ENCODE measurements around the gene ACTR1B. TPM values are rescaled to one million over a fixed set of nuclear protein-coding genes. Genes with fewer than 3 reads are reported as not detected.
"Not testable (repeated sequence)": the region's sequence is repeated elsewhere in the genome, so short reads cannot be mapped to it uniquely, and the experiment has no call there.

The ACTR1B gene
- total RNA-seq, 1 experiment from 2014 or later, result 57.6 TPM

DNA sequence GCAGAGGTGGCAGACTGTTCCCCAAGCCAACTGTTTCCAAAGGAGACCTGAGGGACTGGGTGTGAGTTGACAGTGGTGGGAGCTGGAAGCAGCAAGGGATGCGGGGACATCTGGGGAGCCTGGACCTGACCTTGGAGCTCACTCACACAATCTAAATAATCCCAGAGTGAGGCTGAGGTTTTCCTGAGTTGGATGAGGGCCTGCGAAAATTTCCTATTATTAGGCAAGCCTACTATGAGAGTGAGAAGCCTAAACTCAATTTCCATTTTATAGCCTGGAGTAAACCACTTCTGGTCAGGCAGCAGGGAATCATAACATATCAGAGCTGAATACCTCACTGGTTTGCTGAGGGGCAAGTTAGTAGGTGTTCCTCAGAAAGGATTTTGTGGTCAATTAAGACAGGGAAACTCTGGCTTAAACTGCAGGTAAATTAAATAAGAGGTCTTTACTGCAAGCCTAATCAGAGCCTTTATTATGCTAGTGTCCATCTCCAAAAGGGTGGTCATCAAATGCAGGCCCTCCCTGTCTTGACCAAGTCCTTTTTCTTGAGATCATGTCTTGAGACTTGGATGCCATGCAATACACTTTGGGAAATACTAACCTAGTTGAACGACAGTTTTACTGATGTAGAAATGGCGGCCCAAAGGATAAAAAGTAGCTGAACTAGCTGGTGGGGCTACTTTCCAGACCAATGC lies 19.7 kb downstream of the ACTR1B start:
- in situ Hi-C loops (cut with HindIII; ENCODE audit: low sequenced_read_pairs), result no loop called here

DNA sequence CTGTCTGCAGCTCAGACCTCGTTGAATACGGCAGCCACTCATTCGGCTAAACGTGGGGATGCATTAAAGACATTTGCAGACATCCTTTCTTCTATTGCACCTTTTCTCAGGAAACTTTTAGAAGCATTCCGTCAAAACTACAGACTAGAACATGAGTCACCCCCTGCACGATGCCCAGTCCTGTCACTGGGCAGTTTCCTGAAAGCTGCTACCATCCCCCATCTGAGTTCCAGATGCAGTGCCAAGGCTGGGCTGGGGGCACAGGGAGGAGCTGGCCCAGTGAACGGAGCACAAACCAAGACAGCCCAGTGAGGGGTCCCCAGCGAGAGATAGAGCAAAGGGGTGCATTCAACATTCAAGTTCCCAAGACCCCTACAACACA lies 37.8 kb downstream of the ACTR1B start:
- in situ Hi-C loops (cut with HindIII; ENCODE audit: low sequenced_read_pairs); DNase-seq (ENCODE audit: low spot score): not testable (repeated sequence)

More for the DNA sequence above, 19.7 kb downstream of the ACTR1B start:
- no peak for DNase-seq (ENCODE audit: low spot score)

DNA sequence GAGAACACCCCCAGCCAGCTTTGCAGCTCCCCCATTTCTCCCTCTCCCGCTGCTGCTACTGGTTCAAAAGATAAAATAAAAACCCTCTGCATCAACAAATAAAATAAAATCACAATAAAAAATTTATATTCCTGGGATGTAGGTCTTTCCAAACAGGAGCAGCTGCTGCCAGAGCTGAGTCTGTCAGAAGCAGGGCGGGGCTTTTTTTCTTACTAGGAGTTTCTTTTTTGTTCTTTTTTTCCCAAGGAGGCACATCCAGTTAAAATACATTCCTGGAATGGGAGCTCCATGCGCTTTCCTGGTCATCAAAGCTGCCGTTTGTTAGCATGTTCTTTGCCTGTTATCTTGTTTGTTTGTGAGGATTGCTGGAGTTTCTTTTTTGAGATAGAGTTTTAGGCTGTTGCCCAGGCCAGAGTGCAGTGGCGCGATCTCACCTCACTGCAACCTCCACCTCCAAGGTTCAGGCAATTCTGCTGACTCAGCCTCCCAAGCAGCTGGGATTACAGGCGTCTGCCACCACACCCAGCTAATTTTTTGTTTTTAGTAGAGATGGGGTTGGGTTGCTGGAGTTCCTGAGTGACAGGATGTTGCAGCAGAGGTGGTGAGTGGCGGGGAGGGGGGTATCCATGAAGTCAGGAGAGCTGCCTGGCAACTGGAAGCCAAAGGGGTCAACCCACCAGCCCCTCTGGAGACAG lies 38.3 kb downstream of the ACTR1B start:
- in situ Hi-C loops (cut with HindIII; ENCODE audit: low sequenced_read_pairs); DNase-seq (ENCODE audit: low spot score): not testable (repeated sequence)

DNA sequence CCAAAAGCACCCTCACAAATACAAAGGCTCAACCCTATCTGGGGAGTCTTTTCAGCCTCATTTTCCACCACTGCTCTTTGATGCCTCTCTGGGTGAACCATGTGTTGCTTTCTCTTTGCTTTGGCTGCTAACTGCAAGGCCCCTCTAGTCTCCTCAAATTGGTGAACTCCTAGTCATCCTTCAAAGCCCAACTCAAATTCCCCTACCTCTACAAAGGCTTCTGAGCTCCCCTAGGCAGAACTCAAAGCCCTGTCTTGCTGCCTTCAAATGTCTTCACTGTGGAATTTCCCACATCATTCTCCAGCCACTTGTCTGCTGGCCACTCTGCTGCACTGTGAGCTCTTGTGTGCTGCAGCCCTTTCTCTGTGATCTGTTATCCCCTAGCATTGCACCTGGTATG lies 40.9 kb downstream of the ACTR1B start:
- in situ Hi-C loops (cut with HindIII; ENCODE audit: low sequenced_read_pairs), result not testable (repeated sequence)

DNA sequence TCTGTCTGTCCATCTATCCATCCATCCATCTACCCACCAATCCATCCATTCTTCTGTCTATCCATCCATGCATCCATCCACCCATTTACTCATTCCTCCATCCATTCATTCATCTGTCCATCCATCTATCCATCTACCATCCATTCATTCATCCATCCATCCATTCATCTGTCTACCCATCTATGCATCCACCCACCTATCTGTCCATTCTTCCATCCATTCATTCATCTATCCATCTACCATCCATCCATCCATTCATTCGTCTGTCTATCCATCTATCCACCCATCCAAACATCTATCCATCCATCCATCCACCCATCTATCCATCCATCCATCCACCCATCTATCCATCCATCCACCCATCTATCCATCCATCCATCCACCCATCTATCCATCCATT lies 43.4 kb downstream of the ACTR1B start:
- DNase-seq (ENCODE audit: low spot score); in situ Hi-C loops (cut with HindIII; ENCODE audit: low sequenced_read_pairs): not testable (repeated sequence)

More for the DNA sequence above, 40.9 kb downstream of the ACTR1B start:
- not testable (repeated sequence) for DNase-seq (ENCODE audit: low spot score)

DNA sequence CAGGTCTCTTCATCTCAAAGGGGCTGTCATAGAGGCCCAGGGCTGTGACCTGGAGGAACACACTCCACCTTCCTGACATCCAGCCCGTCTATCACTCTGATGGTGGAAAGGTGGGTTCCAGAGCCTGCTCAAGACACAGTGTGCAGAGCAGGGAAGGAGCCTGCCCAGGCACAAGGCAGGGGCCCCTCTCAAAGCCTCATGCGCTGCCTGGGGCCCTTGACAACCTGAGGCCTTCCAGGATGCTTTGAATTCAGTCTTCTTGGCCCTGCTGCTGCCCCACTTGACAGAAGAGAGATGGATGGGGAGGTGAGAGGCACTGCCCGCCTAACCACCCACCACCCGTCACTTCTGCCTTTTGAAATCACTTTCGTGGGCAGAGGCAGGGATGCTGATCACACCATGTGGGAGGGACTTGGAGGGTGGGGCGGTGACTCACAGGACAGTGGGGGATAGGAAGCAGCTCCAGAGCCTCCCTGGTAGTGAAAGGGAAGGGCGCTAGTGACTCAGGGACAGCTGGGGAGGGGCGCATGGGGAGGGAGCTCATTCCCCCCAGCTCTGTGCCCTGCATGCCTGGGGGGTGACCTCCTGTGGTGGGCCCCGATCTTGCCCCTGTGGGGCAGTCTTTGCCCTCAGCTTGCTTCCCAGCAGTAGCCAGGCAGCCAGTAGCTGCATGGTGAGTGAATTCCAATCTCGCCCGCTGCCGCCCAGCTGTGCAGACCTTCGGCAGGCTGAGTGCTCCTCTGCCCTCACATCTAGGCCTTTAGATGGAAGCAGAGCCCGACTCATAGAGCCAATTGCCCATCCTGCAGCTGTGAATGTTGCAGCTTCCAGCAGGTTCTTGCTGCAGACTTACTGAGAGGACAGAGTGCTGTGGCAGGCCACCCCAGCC lies 44.7 kb downstream of the ACTR1B start:
- in situ Hi-C loops (cut with HindIII; ENCODE audit: low sequenced_read_pairs); DNase-seq (ENCODE audit: low spot score): not testable (repeated sequence)

DNA sequence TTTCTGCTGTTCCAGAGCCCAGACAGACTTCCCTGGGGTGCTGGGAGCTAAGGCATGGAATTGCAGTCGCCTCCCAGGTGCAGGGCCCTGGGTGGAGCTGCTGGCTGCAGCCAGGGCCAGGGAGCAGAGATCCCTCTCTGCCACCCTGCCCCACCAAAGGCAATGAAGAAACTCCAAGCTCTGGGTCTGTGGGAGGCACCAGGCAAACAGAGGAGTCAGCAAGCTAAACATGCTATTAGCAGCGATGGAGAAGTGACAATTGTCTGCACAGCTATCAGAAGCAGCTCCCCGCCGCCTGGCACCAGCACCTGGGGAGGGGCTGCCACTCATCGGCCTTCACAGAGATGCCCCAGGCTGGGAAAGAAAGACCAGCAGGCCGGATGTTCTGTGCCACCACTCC lies 45.9 kb downstream of the ACTR1B start:
- in situ Hi-C loops (cut with HindIII; ENCODE audit: low sequenced_read_pairs), result no loop called here
- DNase-seq (ENCODE audit: low spot score), result no peak

DNA sequence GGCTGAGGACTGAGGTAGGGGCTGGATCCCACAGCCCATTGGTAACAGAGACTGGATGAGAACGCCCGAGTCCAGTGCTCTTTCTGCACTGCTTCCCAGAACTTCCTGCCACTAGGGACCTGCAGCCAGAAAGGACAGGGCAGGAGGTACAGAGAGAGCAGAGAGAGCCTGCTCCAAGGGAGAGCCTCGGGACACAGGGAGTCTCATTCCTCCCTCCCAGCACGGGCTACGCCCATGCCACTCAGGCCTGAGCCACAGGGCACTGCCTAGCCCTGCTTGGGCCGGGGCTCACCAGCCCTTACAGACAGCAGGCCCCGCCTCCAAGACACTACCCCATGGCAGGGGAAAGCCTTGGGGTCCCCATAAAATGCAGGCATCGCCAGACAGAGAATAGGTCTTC lies 48.1 kb downstream of the ACTR1B start:
- DNase-seq (ENCODE audit: low spot score); in situ Hi-C loops (cut with HindIII; ENCODE audit: low sequenced_read_pairs): not testable (repeated sequence)

DNA sequence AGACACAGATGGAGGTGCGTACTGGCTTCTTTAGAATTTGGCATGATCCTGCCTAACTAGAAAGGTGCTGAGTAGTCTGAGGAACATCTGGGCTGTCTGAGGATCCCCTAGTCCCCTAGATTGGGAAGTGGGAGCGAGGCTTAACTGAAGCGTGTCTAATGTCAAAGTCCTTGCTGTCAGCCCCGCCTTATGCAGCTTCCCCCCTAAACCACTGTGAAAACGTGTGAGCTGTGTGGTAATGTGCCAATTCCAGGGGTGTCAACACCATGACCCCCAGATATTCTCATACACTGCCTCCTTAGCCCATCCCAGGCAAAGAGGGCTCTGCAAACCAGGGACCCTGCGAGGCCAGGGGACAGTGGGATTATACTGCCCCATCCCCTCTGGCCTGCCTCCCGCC lies 51.9 kb downstream of the ACTR1B start:
- DNase-seq (ENCODE audit: low spot score); in situ Hi-C loops (cut with HindIII; ENCODE audit: low sequenced_read_pairs): not testable (repeated sequence)

DNA sequence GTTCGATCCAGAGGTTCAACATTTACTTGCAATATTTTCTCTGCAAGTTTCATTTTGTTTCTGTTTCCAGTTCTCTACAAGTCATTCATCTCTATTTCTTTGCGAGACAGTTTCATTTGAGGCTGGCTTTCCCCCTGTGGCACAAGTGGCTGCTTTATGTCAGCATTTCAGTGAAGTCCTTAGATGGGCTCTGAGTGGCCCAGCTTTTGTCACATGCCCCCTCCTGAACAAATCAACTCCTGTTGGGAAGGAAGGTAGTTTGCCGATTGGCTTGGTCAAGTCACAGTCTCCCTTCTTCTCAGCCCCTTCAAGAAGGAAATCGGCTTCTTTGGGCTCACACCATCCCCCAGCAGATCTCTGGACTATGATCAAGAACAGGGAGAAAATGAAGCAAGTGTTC lies 55.1 kb downstream of the ACTR1B start:
- in situ Hi-C loops (cut with HindIII; ENCODE audit: low sequenced_read_pairs); DNase-seq (ENCODE audit: low spot score): not testable (repeated sequence)

Other genes with a start within 250 kb of the ACTR1B start
- gene ANKRD36B, start 74.2 kb downstream of the ACTR1B start, total RNA-seq (2014; rRNA removed; shearing (Covaris generic)), result 8.5 and 11.5 TPM in 2 replicates
- 441 and 748 TPM in 2 replicates for gene COX5B, start 18.0 kb downstream of the ACTR1B start, total RNA-seq (2014; rRNA removed; shearing (Covaris generic))
- 4.8 TPM in 1 of 2 replicates, not detected in the other for gene C2orf92, start 5.7 kb upstream of the ACTR1B start, total RNA-seq (2014; rRNA removed; shearing (Covaris generic))
- gene ZAP70, start 49.5 kb upstream of the ACTR1B start, total RNA-seq (2014; rRNA removed; shearing (Covaris generic)), result not detected in 2 replicates

Data from G401 (cell line).